Ovary (tissue), 9 donors: ENCODE data around the gene ZKSCAN5. TPM values are rescaled to one million over a fixed set of nuclear protein-coding genes. Genes with fewer than 3 reads are reported as not detected.

Experiments
- DNase-seq, 5 donors: peaks; one replicate each; pipeline ENCODE4 v3.0.0-alpha.2; 2019 to 2020
- H3K27ac ChIP-seq, 2 donors: fragments of 200-600 bp; one replicate each; pipeline versions ENCODE4 v1.5.1 to v1.8.0; 2019 to 2022
- H3K27me3 ChIP-seq: fragments of 200-600 bp; one replicate; pipeline ENCODE4 v1.8.0; 2022
- H3K36me3 ChIP-seq: fragments of 200-600 bp; sonication (generic); one replicate; pipeline ENCODE4 v1.5.1; 2019
- H3K4me1 ChIP-seq: one replicate; pipeline ENCODE4 v1.8.1; 2013; ENCODE audit warnings: mild to moderate bottlenecking, moderate library complexity; ENCODE audit not compliant: insufficient read depth
- H3K4me3 ChIP-seq: fragments of 200-600 bp; sonication (generic); one replicate; pipeline ENCODE4 v1.5.1; 2017
- H3K9me3 ChIP-seq, 2 donors: fragments of 200-600 bp in 1 of 2; sonication (generic) in 1 of 2; one replicate each; pipeline versions ENCODE4 v1.5.1 to v1.8.1; 2013 to 2019; ENCODE audit warnings: mild to moderate bottlenecking in 1 of 2, moderate library complexity in 1 of 2
- EP300 ChIP-seq: sonication (generic); formaldehyde crosslinking; IDR thresholded peaks from one replicate; pipeline ENCODE4 v1.6.1; 2017; ENCODE audit warnings: antibody characterized with exemption
- POLR2A ChIP-seq: fragments of 450-650 bp; IDR thresholded peaks from one replicate; pipeline ENCODE4 v1.6.1; 2017; ENCODE audit warnings: antibody characterized with exemption, mild to moderate bottlenecking, moderate library complexity
- WGBS, 3 donors: extraction: QIAGEN DNeasy Blood & Tissue Kit in 1 of 3; methylation state at CpG; one replicate each; pipeline versions ENCODE4 v1.1.5 to v1.1.7; 2013 to 2017; 5-methylcytosine and 5-hydroxymethylcytosine counted together
- intact Hi-C, 4 donors: fragments of 100-400 bp; cut with DNase I; formaldehyde crosslinking; loops; one replicate each; pipeline versions ENCODE4 v1.11.0 to v1.15.1; 2022 to 2023
- polyA plus RNA-seq, 2 donors: library from polyadenylated mRNA; stranded (reverse); fragments of 200-250 nt in 1 of 2; fragments of 350-450 nt in 1 of 2; fragmentation: Illumina TruSeq in 1 of 2; extraction: RNeasy Lipid Tissue Mini Kit (QIAGEN cat#74804) in 1 of 2; gene quantifications; one replicate each; pipeline ENCODE4 v1.2.3, GENCODE V29; 2013 to 2014
- total RNA-seq, 7 donors: library from RNA; depleted of rRNA in 2 of 7; stranded (reverse); fragments of >200 nt in 2 of 7; fragmentation: NEBNext Ultra II Directional in 3 of 7; extraction: Animal tissue kit (Norgen Biotek cat#: 25700) in 3 of 7; gene quantifications; one replicate each; pipeline versions ENCODE4 v1.1.0 to v1.2.4, GENCODE V29; 2016 to 2023
- TF ChIP-seq, protein P1 (sequence below), 3 donors: fragments of 450-650 bp in 2 of 3; fragments of 200-600 bp in 1 of 3; IDR thresholded peaks; one replicate each; pipeline versions ENCODE4 v1.5.1 to v1.8.0; 2016 to 2022; ENCODE audit warnings: antibody characterized with exemption in 3 of 3, mild to moderate bottlenecking in 1 of 3
- donor health status: DM: no; HTN: no; CAD: no; lungs with moderate emphysema.
- donor health status: DM: no; HTN: no; CAD: no.
- donor health status: Bipolar disorder and iron deficiency.
- donor health status: DM: yes; HTN: yes; CAD: no.
- donor health status: DM: no; HTN: no; CAD: no.
- donor health status: DM: yes; HTN: yes; CAD: no.

The ZKSCAN5 gene
- total and polyA plus RNA-seq, 9 donors: 5.2 to 12.1 (median 8.6) TPM

DNA sequence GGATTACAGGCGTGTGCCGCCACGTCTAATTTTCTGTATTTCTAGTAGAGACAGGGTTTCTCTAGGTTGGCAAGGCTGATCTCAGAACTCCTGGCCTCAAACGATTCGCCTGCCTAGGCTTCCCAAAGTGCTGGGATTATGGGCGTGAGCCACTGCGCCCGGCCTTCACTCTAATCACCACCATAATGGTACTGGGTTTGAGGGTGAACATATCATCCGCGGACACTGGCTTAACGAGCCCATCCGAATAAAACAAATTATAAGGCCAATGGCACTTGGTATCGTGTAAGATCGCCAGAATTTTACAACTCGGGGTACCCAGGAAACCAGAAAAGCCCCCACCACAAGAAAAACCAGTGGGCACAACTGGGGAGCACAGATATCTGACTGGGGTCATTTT, 46.9 kb downstream of the ZKSCAN5 start:
- Histone ChIP-seq H3K36me3 (no peaks in the 10 kb centered on the region), H3K4me3 (peak overlapping the region; percentile 74), H3K9me3 (peaks cover 0 to 5% of the 10 kb centered on the region in 2 donors), H3K27ac (peak overlapping the region; percentile 67 to 88), H3K4me1 (peaks cover 5% of the 10 kb centered on the region), H3K27me3 (no peaks in the 10 kb centered on the region)
- intact Hi-C loops: loop anchor here in 2 of 4 donors (5.0 to 10.0 kb wide), 4 partner anchors 44 to 147 kb away; partner anchors contain the start of genes BUD31 (in 1 of the 2), PDAP1 (in 1 of the 2), ZKSCAN5 (in 1 of the 2) and ZNF394 (in 1 of the 2)
- 4 to 13% (median 7%) methylated on average over 15 of the region's 15 CpGs for WGBS, 3 donors
- TF ChIP-seq, protein P1, sequence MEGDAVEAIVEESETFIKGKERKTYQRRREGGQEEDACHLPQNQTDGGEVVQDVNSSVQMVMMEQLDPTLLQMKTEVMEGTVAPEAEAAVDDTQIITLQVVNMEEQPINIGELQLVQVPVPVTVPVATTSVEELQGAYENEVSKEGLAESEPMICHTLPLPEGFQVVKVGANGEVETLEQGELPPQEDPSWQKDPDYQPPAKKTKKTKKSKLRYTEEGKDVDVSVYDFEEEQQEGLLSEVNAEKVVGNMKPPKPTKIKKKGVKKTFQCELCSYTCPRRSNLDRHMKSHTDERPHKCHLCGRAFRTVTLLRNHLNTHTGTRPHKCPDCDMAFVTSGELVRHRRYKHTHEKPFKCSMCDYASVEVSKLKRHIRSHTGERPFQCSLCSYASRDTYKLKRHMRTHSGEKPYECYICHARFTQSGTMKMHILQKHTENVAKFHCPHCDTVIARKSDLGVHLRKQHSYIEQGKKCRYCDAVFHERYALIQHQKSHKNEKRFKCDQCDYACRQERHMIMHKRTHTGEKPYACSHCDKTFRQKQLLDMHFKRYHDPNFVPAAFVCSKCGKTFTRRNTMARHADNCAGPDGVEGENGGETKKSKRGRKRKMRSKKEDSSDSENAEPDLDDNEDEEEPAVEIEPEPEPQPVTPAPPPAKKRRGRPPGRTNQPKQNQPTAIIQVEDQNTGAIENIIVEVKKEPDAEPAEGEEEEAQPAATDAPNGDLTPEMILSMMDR (IDR thresholded peaks at IDR 0.05): no peak
- TF ChIP-seq EP300: no peak
- DNase-seq: no peak

DNA sequence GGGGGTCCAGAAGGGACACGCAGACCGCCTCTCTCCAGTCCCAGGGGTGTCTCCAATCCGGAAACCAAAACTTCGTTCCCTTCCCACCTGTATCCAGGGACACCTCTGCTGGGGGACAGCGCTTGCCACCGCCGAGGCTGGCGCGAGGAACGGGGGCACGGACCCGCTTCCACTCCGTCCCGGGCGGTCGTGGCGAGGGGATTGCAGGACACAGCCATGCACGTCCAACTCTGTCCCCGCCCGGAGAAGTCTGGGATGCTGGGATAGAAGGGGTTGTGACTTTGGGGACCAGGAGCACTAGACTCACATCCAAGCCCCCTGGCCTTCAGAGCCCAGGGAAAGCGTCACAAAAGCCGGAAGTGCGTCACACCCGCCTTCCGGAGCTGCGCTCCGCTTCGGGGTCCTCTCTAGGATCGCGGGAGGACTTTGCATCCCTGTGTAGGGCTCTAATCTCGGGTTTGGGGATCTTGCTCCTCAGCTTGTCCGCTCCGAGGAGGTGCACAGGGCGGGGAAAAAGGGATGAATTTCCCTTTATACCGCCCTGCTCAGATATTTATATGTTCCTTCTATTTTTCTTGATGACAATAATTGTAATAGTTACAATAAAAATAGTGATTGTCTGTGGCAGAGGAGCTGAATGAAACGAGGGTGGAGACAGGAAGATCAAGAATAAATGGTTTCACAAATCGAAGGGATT, 47.5 kb downstream of the ZKSCAN5 start, which contains the start of gene FAM200A:
Gene FAM200A (minus strand): TSS at position 348 of the 697 bp plus-strand sequence. CDS start 3,707 bp downstream, outside the sequence.
- Histone ChIP-seq H3K27me3 (no peaks in the 10 kb centered on the region), H3K27ac (peak within 1 kb of the TSS; percentile 67 to 88), H3K4me1 (peaks cover 5% of the 10 kb centered on the region), H3K9me3 (peaks cover 0 to 5% of the 10 kb centered on the region in 2 donors), H3K4me3 (peak within 1 kb of the TSS; percentile 74), H3K36me3 (no peaks in the 10 kb centered on the region)
- DNase-seq: peak; percentile 90 to 94 (median 91)
- TF ChIP-seq POLR2A (peak; percentile 92), EP300 (no peak)
- TF ChIP-seq, protein P1 (IDR thresholded peaks at IDR 0.05): no peak
- WGBS, 3 donors: 0 to 1% (median 0%) methylated on average over 37 of the region's 37 CpGs
- intact Hi-C loops: loop anchor here in 2 of 4 donors (5.0 to 10.0 kb wide), 4 partner anchors 45 to 147 kb away; partner anchors contain the start of genes BUD31 (in 1 of the 2), PDAP1 (in 1 of the 2), ZKSCAN5 (in 1 of the 2) and ZNF394 (in 1 of the 2)

DNA sequence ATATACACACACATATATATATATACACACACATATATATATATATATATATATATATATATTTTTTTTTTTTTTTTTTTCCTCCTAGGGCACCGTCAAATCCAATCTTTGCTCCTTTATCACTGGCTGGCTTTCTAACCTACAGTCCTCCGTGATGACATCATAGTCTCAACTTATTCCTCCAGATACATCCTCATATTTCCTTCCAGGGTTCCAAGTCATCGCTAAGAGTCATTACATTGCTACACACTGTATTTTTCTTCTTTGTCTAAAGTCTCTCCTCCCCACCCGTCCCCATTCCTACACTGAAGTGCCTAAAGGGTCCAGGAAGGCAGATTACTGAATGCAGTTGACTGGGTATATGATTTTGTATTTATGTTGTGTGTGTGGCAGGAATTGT, 48.6 kb downstream of the ZKSCAN5 start:
- Histone ChIP-seq H3K36me3 (no peaks in the 10 kb centered on the region), H3K4me1 (peaks cover 5% of the 10 kb centered on the region), H3K4me3 (no peak overlapping the region), H3K27ac (no peak overlapping the region), H3K9me3 (peaks cover 0 to 4% of the 10 kb centered on the region in 2 donors), H3K27me3 (no peaks in the 10 kb centered on the region)
- no peak for DNase-seq
- intact Hi-C loops: loop anchor here in 2 of 4 donors (5.0 to 10.0 kb wide), 4 partner anchors 46 to 148 kb away; partner anchors contain the start of genes BUD31 (in 1 of the 2), PDAP1 (in 1 of the 2), ZKSCAN5 (in 1 of the 2) and ZNF394 (in 1 of the 2)
- WGBS, 3 donors: 89 to 94% (median 91%) methylated on average over 4 of the region's 4 CpGs
- TF ChIP-seq, protein P1 (IDR thresholded peaks at IDR 0.05): no peak
- TF ChIP-seq EP300: no peak
- TF ChIP-seq POLR2A: no peak

DNA sequence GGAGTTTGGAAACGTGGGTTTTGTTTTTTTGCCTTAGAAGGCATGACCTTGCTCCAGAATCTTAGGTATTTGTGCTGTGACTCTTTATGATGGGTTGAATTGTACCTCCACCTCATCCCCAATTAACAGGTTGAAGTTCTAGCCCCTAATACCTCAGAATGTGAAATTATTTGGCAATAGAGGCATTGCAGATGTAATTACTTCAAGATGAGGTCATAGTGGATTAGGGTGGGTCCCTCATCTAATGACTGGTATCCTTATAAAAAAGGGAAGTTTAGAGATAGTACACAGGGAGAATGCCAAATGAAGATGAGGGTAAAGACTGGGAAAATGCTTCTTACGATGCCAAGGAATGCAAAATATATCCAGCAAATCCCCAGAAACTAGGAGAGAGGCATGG, 50.5 kb downstream of the ZKSCAN5 start:
- intact Hi-C loops: loop anchor here in 2 of 4 donors (5.0 to 10.0 kb wide), 4 partner anchors 48 to 150 kb away; partner anchors contain the start of genes BUD31 (in 1 of the 2), PDAP1 (in 1 of the 2), ZKSCAN5 (in 1 of the 2) and ZNF394 (in 1 of the 2)
- WGBS, 3 donors: 49 to 59% (median 50%) methylated on average over 2 of the region's 2 CpGs

More for the DNA sequence above, 50.5 kb downstream of the ZKSCAN5 start:
- no peak overlapping the region for H3K27ac ChIP-seq
- no peak overlapping the region for H3K4me3 ChIP-seq
- no peaks in the 10 kb centered on the region for H3K9me3 ChIP-seq
- no peaks in the 10 kb centered on the region for H3K27me3 ChIP-seq
- no peak for DNase-seq
- H3K36me3 ChIP-seq: no peaks in the 10 kb centered on the region
- peaks cover 6% of the 10 kb centered on the region for H3K4me1 ChIP-seq
- TF ChIP-seq, protein P1 (IDR thresholded peaks at IDR 0.05): no peak
- TF ChIP-seq POLR2A: no peak
